ENCODE results near the gene GCFC2. TPM values are rescaled to one million over a fixed set of nuclear protein-coding genes. Genes with fewer than 3 reads are reported as not detected.

GCFC2 gene

DNA sequence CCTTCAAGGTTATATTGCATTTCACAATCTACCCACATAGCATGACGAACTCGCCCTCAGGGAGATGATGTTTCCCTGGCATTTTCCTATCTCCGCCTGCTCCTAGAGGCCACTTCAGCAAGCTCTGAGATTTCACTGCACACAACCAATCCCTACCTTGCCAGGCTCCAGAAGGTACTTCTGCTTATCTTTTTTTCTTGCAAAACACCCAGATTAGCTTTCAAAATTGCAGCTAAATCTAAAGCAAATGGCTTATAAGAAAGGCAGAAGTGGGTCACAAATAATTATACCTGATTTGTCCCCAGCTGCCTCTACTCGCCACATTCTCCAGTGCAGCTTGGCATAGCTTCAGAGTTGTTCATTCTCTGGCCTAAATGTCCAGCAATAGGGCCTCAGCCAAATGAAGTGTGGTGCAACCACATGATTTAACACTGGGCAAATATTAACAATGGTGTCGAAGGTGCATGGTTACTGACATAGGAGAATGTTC is 96.5 kb downstream of the GCFC2 start:
- Histone ChIP-seq H3K9me3 (ENCODE audit: control insufficient read depth, low read length) (peaks cover 3% of the 10 kb centered on the region), H3K27me3 (ENCODE audit: control insufficient read depth in 1 of 2, insufficient read depth in 1 of 2, low read length in 2 of 2) (peaks cover 0 to 24% of the 10 kb centered on the region in 2 experiments), H3K4me3 (ENCODE audit: insufficient read depth in 1 of 2, low read depth in 1 of 2, low read length in 2 of 2) (no peak overlapping the region), H2AK5ac (ENCODE audit: low read length, severe bottlenecking) (no peak overlapping the region), H2BK5ac (ENCODE audit: low read depth, low read length, poor library complexity, severe bottlenecking) (no peak overlapping the region), H3K18ac (ENCODE audit: low read depth in 1 of 2, low read length in 2 of 2) (no peak overlapping the region), H3K27ac (ENCODE audit: low read length, poor library complexity, severe bottlenecking) (peak overlapping the region; percentile 18), H4K91ac (ENCODE audit: low read length) (no peak overlapping the region), H2BK12ac (ENCODE audit: low read length in 2 of 2) (no peak overlapping the region), H3K4ac (ENCODE audit: low read depth in 1 of 2, low read length in 2 of 2) (no peak overlapping the region), H3K23ac (ENCODE audit: low read length in 2 of 2) (no peak overlapping the region), H3K4me2 (ENCODE audit: low read length, poor library complexity, severe bottlenecking) (no peak overlapping the region), H4K8ac (ENCODE audit: low read length) (no peak overlapping the region), H3K36me3 (ENCODE audit: control insufficient read depth in 1 of 2, insufficient read depth in 2 of 2, low read depth in 1 of 2, low read length in 2 of 2) (no peaks in the 10 kb centered on the region), H2BK120ac (ENCODE audit: low read depth, low read length) (no peak overlapping the region), H3K4me1 (ENCODE audit: control insufficient read depth, insufficient read depth, low read depth, low read length) (peaks cover 6% of the 10 kb centered on the region), H2AFZ (ENCODE audit: low read depth, low read length) (no peak overlapping the region), H2BK15ac (ENCODE audit: low read depth, poor library complexity, severe bottlenecking) (no peak overlapping the region), H3K9ac (ENCODE audit: low read length) (no peak overlapping the region), H3K79me1 (replicated peaks; ENCODE audit: low read length, poor library complexity, severe bottlenecking) (no peaks in the 10 kb centered on the region), H3K14ac (ENCODE audit: low read length in 2 of 2) (no peak overlapping the region)
- DNase-seq: no peak
- 93% methylated on average over 4 of the region's 5 CpGs for WGBS

DNA sequence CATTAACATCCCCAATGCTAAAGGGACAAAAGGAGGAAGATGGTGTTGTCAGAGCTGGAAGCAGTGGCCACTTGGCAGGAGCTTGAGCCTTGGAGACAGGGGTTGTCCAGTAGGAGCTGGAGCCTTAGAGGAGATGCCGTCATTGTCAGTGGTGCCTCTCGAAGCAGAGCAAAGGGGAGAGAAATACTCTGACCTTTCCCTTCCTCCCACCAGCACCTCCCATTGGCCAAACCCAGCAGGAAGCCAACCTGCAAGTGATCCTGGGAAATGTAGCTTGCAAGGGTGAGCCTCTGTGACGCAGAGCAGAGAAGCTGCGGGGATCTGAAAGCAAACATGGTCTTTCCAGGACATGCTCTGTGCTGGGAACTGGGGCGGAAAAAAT is 97.9 kb downstream of the GCFC2 start:
- Histone ChIP-seq H3K4me2 (ENCODE audit: low read length, poor library complexity, severe bottlenecking) (no peak overlapping the region), H3K18ac (ENCODE audit: low read depth in 1 of 2, low read length in 2 of 2) (no peak overlapping the region), H2BK12ac (ENCODE audit: low read length in 2 of 2) (no peak overlapping the region), H3K27ac (ENCODE audit: low read length, poor library complexity, severe bottlenecking) (no peak overlapping the region), H3K23ac (ENCODE audit: low read length in 2 of 2) (no peak overlapping the region), H4K91ac (ENCODE audit: low read length) (no peak overlapping the region), H3K14ac (ENCODE audit: low read length in 2 of 2) (no peak overlapping the region), H3K4ac (ENCODE audit: low read depth in 1 of 2, low read length in 2 of 2) (no peak overlapping the region), H2AFZ (ENCODE audit: low read depth, low read length) (no peak overlapping the region), H2BK120ac (ENCODE audit: low read depth, low read length) (no peak overlapping the region), H4K8ac (ENCODE audit: low read length) (no peak overlapping the region), H2BK5ac (ENCODE audit: low read depth, low read length, poor library complexity, severe bottlenecking) (no peak overlapping the region), H3K27me3 (ENCODE audit: control insufficient read depth in 1 of 2, insufficient read depth in 1 of 2, low read length in 2 of 2) (peaks cover 0 to 24% of the 10 kb centered on the region in 2 experiments), H3K9me3 (ENCODE audit: control insufficient read depth, low read length) (peaks cover 3% of the 10 kb centered on the region), H3K79me1 (replicated peaks; ENCODE audit: low read length, poor library complexity, severe bottlenecking) (no peaks in the 10 kb centered on the region), H3K4me1 (ENCODE audit: control insufficient read depth, insufficient read depth, low read depth, low read length) (peaks cover 12% of the 10 kb centered on the region), H2AK5ac (ENCODE audit: low read length, severe bottlenecking) (peak overlapping the region; percentile 27), H3K4me3 (ENCODE audit: insufficient read depth in 1 of 2, low read depth in 1 of 2, low read length in 2 of 2) (no peak overlapping the region), H3K9ac (ENCODE audit: low read length) (no peak overlapping the region), H2BK15ac (ENCODE audit: low read depth, poor library complexity, severe bottlenecking) (no peak overlapping the region), H3K36me3 (ENCODE audit: control insufficient read depth in 1 of 2, insufficient read depth in 2 of 2, low read depth in 1 of 2, low read length in 2 of 2) (no peaks in the 10 kb centered on the region)
- WGBS: 100% methylated on average over 3 of the region's 5 CpGs
- DNase-seq: no peak

Small RNA genes within 50 kb of the gene (small RNA-seq; reads per million reads assigned to genes)
- gene RF00012 (ENCODE audit: low read depth): not detected
